Effector memory CD4-positive, alpha-beta T cell (primary cell): ENCODE measurements around the gene ENG.

ENCODE experiments used
- DNase-seq, 3 donors: peaks; one replicate each; pipeline ENCODE4 v3.0.0-alpha.2; 2020
- H3K27ac ChIP-seq: 2 replicates; pipeline ENCODE4 v1.7.0; 2013; ENCODE audit warnings: mild to moderate bottlenecking, low read length, moderate library complexity; ENCODE audit not compliant: insufficient read depth, poor library complexity, severe bottlenecking
- H3K27me3 ChIP-seq: replicated peaks from 2 replicates; pipeline ENCODE4 v1.7.0; 2013; ENCODE audit warnings: mild to moderate bottlenecking, low read length; ENCODE audit not compliant: insufficient read depth, control insufficient read depth, poor library complexity, severe bottlenecking
- H3K36me3 ChIP-seq: 2 replicates; pipeline ENCODE4 v1.7.0; 2013; ENCODE audit warnings: mild to moderate bottlenecking, low read length, moderate library complexity; ENCODE audit not compliant: control insufficient read depth, insufficient read depth
- H3K4me1 ChIP-seq: 2 replicates; pipeline ENCODE4 v1.7.0; 2013; ENCODE audit warnings: low read length, mild to moderate bottlenecking; ENCODE audit not compliant: control insufficient read depth, insufficient read depth, poor library complexity, severe bottlenecking
- H3K4me3 ChIP-seq: 2 replicates; pipeline ENCODE4 v1.7.0; 2013; ENCODE audit warnings: low read length, low read depth, mild to moderate bottlenecking; ENCODE audit not compliant: insufficient read depth, poor library complexity, severe bottlenecking
- H3K9me3 ChIP-seq: 2 replicates; pipeline ENCODE4 v1.7.0; 2013; ENCODE audit warnings: mild to moderate bottlenecking, low read length, moderate library complexity; ENCODE audit not compliant: control insufficient read depth

The ENG gene

GRCh38 chr9:127815512-127816361 is 38.7 kb downstream of the ENG start:
- Histone ChIP-seq H3K36me3 (peaks cover 47% of the 10 kb centered on the region), H3K27ac (no peak overlapping the region), H3K9me3 (no peaks in the 10 kb centered on the region), H3K27me3 (no peaks in the 10 kb centered on the region), H3K4me1 (no peaks in the 10 kb centered on the region), H3K4me3 (no peak overlapping the region)
- no peak for DNase-seq

GRCh38 chr9:127814619-127815511 is 39.6 kb downstream of the ENG start:
- H3K36me3 ChIP-seq = peaks cover 55% of the 10 kb centered on the region
- H3K27me3 ChIP-seq = no peaks in the 10 kb centered on the region
- DNase-seq = no peak
- H3K9me3 ChIP-seq = no peaks in the 10 kb centered on the region
- H3K4me1 ChIP-seq = no peaks in the 10 kb centered on the region
- H3K27ac ChIP-seq = no peak overlapping the region
- H3K4me3 ChIP-seq = no peak overlapping the region

GRCh38 chr9:127813686-127814226 is 40.7 kb downstream of the ENG start:
- Histone ChIP-seq H3K27ac (no peak overlapping the region), H3K36me3 (peaks cover 63% of the 10 kb centered on the region), H3K4me1 (no peaks in the 10 kb centered on the region)

GRCh38 chr9:127812936-127813675 is 41.4 kb downstream of the ENG start:
- no peak for DNase-seq
- no peak overlapping the region for H3K27ac ChIP-seq
- no peaks in the 10 kb centered on the region for H3K27me3 ChIP-seq
- H3K9me3 ChIP-seq = no peaks in the 10 kb centered on the region
- no peaks in the 10 kb centered on the region for H3K4me1 ChIP-seq
- no peak overlapping the region for H3K4me3 ChIP-seq
- peaks cover 69% of the 10 kb centered on the region for H3K36me3 ChIP-seq

More at GRCh38 chr9:127813686-127814226, 40.7 kb downstream of the ENG start:
- Histone ChIP-seq H3K27me3 (no peaks in the 10 kb centered on the region), H3K4me3 (no peak overlapping the region), H3K9me3 (no peaks in the 10 kb centered on the region)
- DNase-seq = no peak

- H3K27me3 ChIP-seq = no peaks in the 10 kb centered on the region
- H3K9me3 ChIP-seq = no peaks in the 10 kb centered on the region
- peaks cover 79% of the 10 kb centered on the region for H3K36me3 ChIP-seq
- no peak for DNase-seq
- H3K27ac ChIP-seq = no peak overlapping the region
- no peaks in the 10 kb centered on the region for H3K4me1 ChIP-seq
- H3K4me3 ChIP-seq = no peak overlapping the region
Measured at GRCh38 chr9:127812011-127812410, 42.4 kb downstream of the ENG start.

- no peak overlapping the region for H3K4me3 ChIP-seq
- H3K4me1 ChIP-seq = no peaks in the 10 kb centered on the region
- no peak overlapping the region for H3K27ac ChIP-seq
- H3K9me3 ChIP-seq = no peaks in the 10 kb centered on the region
- H3K27me3 ChIP-seq = no peaks in the 10 kb centered on the region
- DNase-seq = no peak
- H3K36me3 ChIP-seq = peaks cover 73% of the 10 kb centered on the region
Measured at GRCh38 chr9:127810378-127811187, 43.9 kb downstream of the ENG start.

GRCh38 chr9:127809540-127810377 is 44.7 kb downstream of the ENG start:
- Histone ChIP-seq H3K4me3 (no peak overlapping the region), H3K36me3 (peaks cover 65% of the 10 kb centered on the region), H3K9me3 (no peaks in the 10 kb centered on the region), H3K27me3 (no peaks in the 10 kb centered on the region), H3K4me1 (no peaks in the 10 kb centered on the region), H3K27ac (no peak overlapping the region)
- DNase-seq = no peak

- H3K4me3 ChIP-seq = no peak overlapping the region
- H3K4me1 ChIP-seq = peaks cover 3% of the 10 kb centered on the region
- H3K9me3 ChIP-seq = no peaks in the 10 kb centered on the region
- H3K27me3 ChIP-seq = no peaks in the 10 kb centered on the region
- no peak overlapping the region for H3K27ac ChIP-seq
- peaks cover 61% of the 10 kb centered on the region for H3K36me3 ChIP-seq
- no peak for DNase-seq
Measured at GRCh38 chr9:127809002-127809539, 45.4 kb downstream of the ENG start.
